Suprapubic skin (tissue), 4 donors: ENCODE measurements around the gene STRN. TPM values are rescaled to one million over a fixed set of nuclear protein-coding genes. Genes with fewer than 3 reads are reported as not detected.

Source experiments
- DNase-seq, 2 donors: peaks; one replicate each; pipeline ENCODE4 v3.0.0-alpha.2; 2019; ENCODE audit warnings: low spot score in 2 of 2
- H3K27ac ChIP-seq: fragments of 200-600 bp; sonication (generic); one replicate; pipeline ENCODE4 v1.5.1; 2019
- H3K27me3 ChIP-seq: fragments of 200-600 bp; sonication (generic); one replicate; pipeline ENCODE4 v1.5.1; 2019
- H3K36me3 ChIP-seq: fragments of 200-600 bp; sonication (generic); one replicate; pipeline ENCODE4 v1.5.1; 2019
- H3K4me1 ChIP-seq: fragments of 200-600 bp; sonication (generic); one replicate; pipeline ENCODE4 v1.5.1; 2019
- H3K4me3 ChIP-seq: fragments of 200-600 bp; sonication (generic); one replicate; pipeline ENCODE4 v1.5.1; 2019; ENCODE audit warnings: mild to moderate bottlenecking
- H3K9me3 ChIP-seq: fragments of 200-600 bp; sonication (generic); one replicate; pipeline ENCODE4 v1.5.1; 2019
- CTCF ChIP-seq, 2 donors: fragments of 200-600 bp in 1 of 2; fragments of 450-650 bp in 1 of 2; sonication (generic) in 1 of 2; IDR thresholded peaks; one replicate each; pipeline ENCODE4 v1.5.1; 2016 to 2019; ENCODE audit warnings: antibody characterized with exemption in 2 of 2, mild to moderate bottlenecking in 1 of 2, moderate library complexity in 1 of 2
- EP300 ChIP-seq: sonication (generic); formaldehyde crosslinking; IDR thresholded peaks from one replicate; pipeline ENCODE4 v1.6.1; 2017; ENCODE audit warnings: antibody characterized with exemption
- POLR2A ChIP-seq, 2 donors: fragments of 450-650 bp; IDR thresholded peaks; one replicate each; pipeline ENCODE4 v1.6.1; 2017; ENCODE audit warnings: antibody characterized with exemption in 2 of 2, mild to moderate bottlenecking in 2 of 2, moderate library complexity in 2 of 2
- POLR2AphosphoS5 ChIP-seq, 3 donors: sonication (generic); formaldehyde crosslinking; IDR thresholded peaks; one replicate each; pipeline ENCODE4 v1.6.1; 2017; ENCODE audit warnings: antibody characterized with exemption in 3 of 3
- WGBS: methylation state at CpG from one replicate; pipeline ENCODE4 v1.1.5; 2018; 5-methylcytosine and 5-hydroxymethylcytosine counted together
- total RNA-seq, 4 donors: library from RNA; depleted of rRNA; stranded (reverse); fragments of >200 nt; gene quantifications; one replicate each; pipeline ENCODE4 v1.1.0, GENCODE V29; 2016

STRN gene
- total RNA-seq, 4 donors from 2014 or later = 28.6 to 39.6 (median 37.5) TPM

DNA sequence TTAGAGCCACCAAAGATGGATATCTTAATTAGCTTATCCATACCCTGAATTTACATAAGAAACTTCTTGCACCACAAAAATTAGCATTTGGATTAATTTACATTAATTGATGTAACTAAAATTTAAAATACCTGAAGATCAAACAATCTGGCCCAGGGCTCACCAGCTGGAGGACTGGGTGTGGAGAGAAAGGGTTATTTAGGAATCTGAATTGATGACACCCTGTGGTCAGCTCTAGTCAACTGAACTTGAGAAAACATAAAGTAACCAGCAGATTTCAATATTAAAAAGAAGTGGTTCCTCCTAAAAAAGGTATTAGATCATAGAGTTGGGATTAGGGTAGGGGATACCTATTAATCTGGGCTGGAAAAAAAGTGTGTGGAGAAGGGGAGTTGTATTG is 122.5 kb downstream of the STRN start:
- Histone ChIP-seq H3K27ac (no peak overlapping the region), H3K4me3 (no peak overlapping the region), H3K9me3 (no peaks in the 10 kb centered on the region), H3K4me1 (no peaks in the 10 kb centered on the region), H3K27me3 (no peaks in the 10 kb centered on the region), H3K36me3 (peaks cover 10% of the 10 kb centered on the region)
- no peak for DNase-seq
- TF ChIP-seq CTCF (IDR thresholded peaks at IDR 0.05) (no peak), POLR2A (IDR thresholded peaks at IDR 0.05) (no peak), EP300 (no peak), POLR2AphosphoS5 (IDR thresholded peaks at IDR 0.05) (no peak)

GRCh38 chr2:36839976-36840617 is 126.2 kb downstream of the STRN start:
- WGBS = 83% methylated on average over 4 of the region's 4 CpGs
- Histone ChIP-seq H3K27ac (no peak overlapping the region), H3K36me3 (no peaks in the 10 kb centered on the region), H3K27me3 (no peaks in the 10 kb centered on the region), H3K4me3 (no peak overlapping the region), H3K9me3 (no peaks in the 10 kb centered on the region), H3K4me1 (no peaks in the 10 kb centered on the region)
- TF ChIP-seq CTCF (IDR thresholded peaks at IDR 0.05) (no peak), POLR2AphosphoS5 (IDR thresholded peaks at IDR 0.05) (no peak), POLR2A (IDR thresholded peaks at IDR 0.05) (no peak), EP300 (no peak)
- no peak for DNase-seq

GRCh38 chr2:36834731-36835524 is 131.4 kb downstream of the STRN start:
- WGBS = 45% methylated on average over 5 of the region's 5 CpGs

DNA sequence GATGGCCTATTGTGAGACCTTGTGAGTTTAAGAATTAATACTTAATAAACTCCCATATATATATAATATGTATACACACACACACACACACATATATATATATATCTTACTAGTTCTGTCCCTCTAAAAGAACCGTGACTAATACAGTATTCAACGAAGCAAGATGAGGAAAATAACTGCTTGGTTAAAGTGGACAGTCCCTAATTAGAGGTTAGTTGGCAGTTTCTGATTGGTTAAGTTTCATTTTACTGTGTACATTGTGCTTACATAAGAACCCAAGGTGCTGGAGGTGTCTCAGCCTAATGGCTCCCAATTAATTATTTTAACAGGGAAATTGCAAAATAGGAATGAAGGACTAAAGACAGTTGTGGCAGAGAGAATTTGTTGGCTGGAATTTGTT is 132.1 kb downstream of the STRN start:
- WGBS = 92% methylated on average over 2 of the region's 2 CpGs

More at GRCh38 chr2:36834731-36835524, 131.4 kb downstream of the STRN start:
- Histone ChIP-seq H3K4me1 (no peaks in the 10 kb centered on the region), H3K27me3 (no peaks in the 10 kb centered on the region), H3K4me3 (no peak overlapping the region), H3K36me3 (no peaks in the 10 kb centered on the region), H3K9me3 (no peaks in the 10 kb centered on the region), H3K27ac (no peak overlapping the region)
- TF ChIP-seq POLR2AphosphoS5 (IDR thresholded peaks at IDR 0.05) = no peak
- TF ChIP-seq CTCF (IDR thresholded peaks at IDR 0.05) = no peak
- no peak for TF ChIP-seq EP300
- no peak for TF ChIP-seq POLR2A (IDR thresholded peaks at IDR 0.05)
- DNase-seq = no peak

More for the DNA sequence above, 132.1 kb downstream of the STRN start:
- H3K27me3 ChIP-seq = no peaks in the 10 kb centered on the region
- H3K9me3 ChIP-seq = no peaks in the 10 kb centered on the region
- no peak for DNase-seq
- no peak overlapping the region for H3K27ac ChIP-seq
- H3K4me1 ChIP-seq = no peaks in the 10 kb centered on the region
- H3K36me3 ChIP-seq = no peaks in the 10 kb centered on the region
- no peak overlapping the region for H3K4me3 ChIP-seq
- TF ChIP-seq EP300 (no peak), CTCF (IDR thresholded peaks at IDR 0.05) (no peak), POLR2AphosphoS5 (IDR thresholded peaks at IDR 0.05) (no peak)
